Measurements from ENCODE around the gene CTDSPL. TPM values are rescaled to one million over a fixed set of nuclear protein-coding genes. Genes with fewer than 3 reads are reported as not detected.

CTDSPL gene
- total and polyA plus RNA-seq, 2 of the 13 experiments (the other 11 are each of a cell fraction or from before 2014, with no cell fraction given) = 26.1 to 142 TPM

GRCh38 chr3:37861620-37862041, at the start of gene CTDSPL (continued):
- TF ChIP-seq ZBTB34 (CRISPR knock-in tag; IDR thresholded peaks at IDR 0.05) (no peak), HOMEZ (CRISPR knock-in tag; IDR thresholded peaks at IDR 0.05; ENCODE audit: low read depth) (no peak), ZMYM4 (CRISPR knock-in tag; IDR thresholded peaks at IDR 0.05) (no peak), ETS1 (CRISPR knock-in tag; IDR thresholded peaks at IDR 0.05) (no peak), MLLT10 (CRISPR knock-in tag; IDR thresholded peaks at IDR 0.05) (no peak)

GRCh38 chr3:37812499-37812896, 49.2 kb upstream of the CTDSPL start:
- no TSS peak for BruUV-seq (replicated peaks)
- ChIA-PET POLR2A (no interaction called here), CTCF (ENCODE audit: low intra/inter-chr PET ratio, low total read pairs) (no interaction called here)

More at GRCh38 chr3:37812499-37812896, 49.2 kb upstream of the CTDSPL start:
- H3K27me3 ChIP-seq (ENCODE audit: control insufficient read depth in 1 of 2, insufficient read depth in 2 of 2, low read length in 2 of 2) = no peaks in the 10 kb centered on the region
- H2AFZ ChIP-seq (ENCODE audit: low read length) = no peak overlapping the region
- FAIRE-seq (no peak), ATAC-seq (no peak), DNase-seq (ENCODE audit: low spot score) (no peak)
- no peaks in the 10 kb centered on the region for H3K79me2 ChIP-seq (ENCODE audit: insufficient read depth, low read length)
- no peak for TF ChIP-seq ZMYM4 (CRISPR knock-in tag; IDR thresholded peaks at IDR 0.05)
- no peak for TF ChIP-seq ZSCAN20 (CRISPR knock-in tag; IDR thresholded peaks at IDR 0.05; ENCODE audit: borderline replicate concordance)
- no peak for TF ChIP-seq TERF1 (CRISPR knock-in tag; IDR thresholded peaks at IDR 0.05)
- no peak for TF ChIP-seq ZNF382 (CRISPR knock-in tag; IDR thresholded peaks at IDR 0.05; ENCODE audit: borderline replicate concordance)
- no peak for TF ChIP-seq ZNF639 (CRISPR knock-in tag; conservative IDR thresholded peaks at IDR 0.05)
- TF ChIP-seq MAFK (conservative IDR thresholded peaks at IDR 0.05 in 1 of 2, IDR thresholded peaks at IDR 0.05 in 1 of 2; ENCODE audit: low read length in 2 of 2) = no peak
- no peak for TF ChIP-seq ZBTB14 (CRISPR knock-in tag; IDR thresholded peaks at IDR 0.05)
- in situ Hi-C loops (cut with HindIII; ENCODE audit: extremely low pct_ligation_motif_present, low pct_unique_long_range_greater_than_20kb) = no loop called here
- H3K27ac ChIP-seq (ENCODE audit: extremely low read length, insufficient read depth, low read length) = no peak overlapping the region
- no peaks in the 10 kb centered on the region for H4K20me1 ChIP-seq (ENCODE audit: insufficient read depth, low read length)
- no peaks in the 10 kb centered on the region for H3K9me3 ChIP-seq (ENCODE audit: low read length)
- no peaks in the 10 kb centered on the region for H3K36me3 ChIP-seq (replicated peaks in 1 of 2; ENCODE audit: control insufficient read depth in 1 of 2, insufficient read depth in 2 of 2, low read length in 2 of 2)
- no peak overlapping the region for H3K9ac ChIP-seq (ENCODE audit: insufficient read depth, low read depth, low read length)
- 75% methylated on average over 2 of the region's 4 CpGs for WGBS (ENCODE audit: low lambda C conversion rate)
- H3K4me2 ChIP-seq (ENCODE audit: low read depth, low read length) = no peak overlapping the region
- no peak overlapping the region for H3K4me3 ChIP-seq (replicated peaks in 1 of 3; ENCODE audit: insufficient read depth in 1 of 3, low read depth in 2 of 3, low read length in 3 of 3)
- no peaks in the 10 kb centered on the region for H3K4me1 ChIP-seq (ENCODE audit: insufficient read depth, low read length)
- intact Hi-C loops (cut with micrococcal nuclease; ENCODE audit: unreplicated experiment) = no loop called here

Measured in HepG2 (cell line).